GM12878 (cell line): ENCODE data around the gene ABCC1. TPM values are rescaled to one million over a fixed set of nuclear protein-coding genes. Genes with fewer than 3 reads are reported as not detected.

Experiments used
- ATAC-seq: fragments of 200-7000 bp; cut with Tn5 transposase; 3 replicates; pipeline ENCODE4 v1.9.1; 2020; ENCODE audit warnings: mild to moderate bottlenecking, moderate library complexity
- BruUV-seq: library from RNA; stranded (reverse); fragments of 400-500 nt; replicated peaks from 2 replicates; lab custom pipeline; 2021; lab: Mats Ljungman, UMichigan
- CTCF ChIA-PET: fragments of 300-600 bp; sonication (Branson Sonifier 250); formaldehyde crosslinking; extraction: SDS; loops from one replicate; lab custom pipeline; 2021; ENCODE audit warnings: inconsistent platforms; lab: Yijun Ruan, JAX
- POLR2A ChIA-PET: fragments of 350-600 bp; formaldehyde crosslinking; extraction: SDS; loops from one replicate; lab custom pipeline; 2021; ENCODE audit warnings: inconsistent platforms; lab: Charles Lee
- RAD21 ChIA-PET: fragments of 300-600 bp; sonication (Branson Sonifier 250); formaldehyde crosslinking; loops from one replicate; lab custom pipeline; 2023; ENCODE audit warnings: antibody characterized with exemption; ENCODE audit not compliant: unreplicated experiment; lab: Charles Lee
- SMC1A ChIA-PET: fragments of 300-600 bp; sonication (Branson Sonifier 250); formaldehyde crosslinking; loops from one replicate; lab custom pipeline; 2023; ENCODE audit not compliant: unreplicated experiment, uncharacterized antibody; lab: Charles Lee
- DNase-seq: peaks from one replicate; pipeline ENCODE4 v3.0.0-alpha.2; 2011; ENCODE audit warnings: low read depth, low spot score
- FAIRE-seq: peaks from 3 replicates; lab custom pipeline; 2011; peaks lifted over from hg19 to GRCh38; lab: Jason Lieb, UNC
- H2AFZ ChIP-seq: 2 replicates; pipeline ENCODE4 v1.6.0; 2011; ENCODE audit warnings: low read depth, low read length, control low read depth; ENCODE audit not compliant: control insufficient read depth
- H3K27ac ChIP-seq: 2 replicates; pipeline ENCODE4 v1.5.1; 2011; ENCODE audit warnings: control low read depth; ENCODE audit not compliant: control insufficient read depth, insufficient read depth
- H3K27me3 ChIP-seq, 2 experiments: replicated peaks in 1 of 2; 2 replicates each; pipeline versions ENCODE4 v1.6.0 to v1.6.1; 2011; ENCODE audit warnings: low read length in 1 of 2; ENCODE audit not compliant: control insufficient read depth in 2 of 2, insufficient read depth in 2 of 2
- H3K36me3 ChIP-seq, 2 experiments: 2 replicates each; pipeline ENCODE4 v1.5.1; 2011; ENCODE audit warnings: low read length in 1 of 2; ENCODE audit not compliant: control insufficient read depth in 2 of 2, insufficient read depth in 2 of 2
- H3K4me1 ChIP-seq: 2 replicates; pipeline ENCODE4 v1.6.1; 2011; ENCODE audit warnings: mild to moderate bottlenecking, low read length, moderate library complexity, mixed read lengths; ENCODE audit not compliant: control insufficient read depth, insufficient read depth
- H3K4me2 ChIP-seq: 2 replicates; pipeline ENCODE4 v1.6.0; 2011; ENCODE audit warnings: control low read depth; ENCODE audit not compliant: control insufficient read depth, insufficient read depth
- H3K4me3 ChIP-seq: fragments of 200-600 bp; sonication (generic); 2 replicates; pipeline ENCODE4 v1.5.1; 2016
- H3K79me2 ChIP-seq: 2 replicates; pipeline ENCODE4 v1.6.0; 2011; ENCODE audit warnings: low read length; ENCODE audit not compliant: control insufficient read depth, insufficient read depth
- H3K9ac ChIP-seq: 2 replicates; pipeline ENCODE4 v1.8.0; 2011; ENCODE audit warnings: low read length, control low read depth, mixed read lengths; ENCODE audit not compliant: control insufficient read depth, insufficient read depth
- H3K9me3 ChIP-seq: replicated peaks from 3 replicates; pipeline ENCODE4 v1.5.1; 2011; ENCODE audit warnings: mild to moderate bottlenecking, low read length; ENCODE audit not compliant: control insufficient read depth, insufficient read depth
- H4K20me1 ChIP-seq: 2 replicates; pipeline ENCODE4 v1.6.0; 2011; ENCODE audit not compliant: control insufficient read depth, insufficient read depth
- BMI1 ChIP-seq: fragments of 450-650 bp; IDR thresholded peaks from 2 replicates; pipeline ENCODE4 v1.6.1; 2016; ENCODE audit warnings: mild to moderate bottlenecking, moderate library complexity, borderline replicate concordance
- HSF1 ChIP-seq: fragments of 150-350 bp; IDR thresholded peaks from 2 replicates; pipeline ENCODE4 v1.6.1; 2014; ENCODE audit warnings: mild to moderate bottlenecking, low read depth, low read length
- PRDM15 ChIP-seq: fragments of 450-650 bp; formaldehyde crosslinking; IDR thresholded peaks from 2 replicates; pipeline ENCODE4 v1.4.0; 2020; ENCODE audit warnings: mild to moderate bottlenecking, moderate library complexity
- SPI1 ChIP-seq: IDR thresholded peaks from 2 replicates; pipeline ENCODE4 v1.6.1; 2011; ENCODE audit warnings: low read depth, mild to moderate bottlenecking, low read length, moderate library complexity, borderline replicate concordance; ENCODE audit not compliant: insufficient read depth
- WGBS: methylation state at CpG from one replicate; pipeline ENCODE4 v1.1.6; 2016; ENCODE audit warnings: low lambda C conversion rate; ENCODE audit not compliant: insufficient replicate concordance, insufficient coverage; ENCODE audit errors: missing lambda C conversion rate; 5-methylcytosine and 5-hydroxymethylcytosine counted together
- in situ Hi-C: fragments of 300-500 bp; cut with MboI; formaldehyde crosslinking; loops from 9 replicates; pipeline ENCODE4 v1.14.3; 2018; ENCODE audit warnings: mixed read lengths
- intact Hi-C: fragments of 100-400 bp; cut with micrococcal nuclease; formaldehyde crosslinking; loops from one replicate; pipeline ENCODE4 v1.14.2; 2022; ENCODE audit not compliant: unreplicated experiment
- polyA plus RNA-seq, 11 experiments: library from polyadenylated mRNA; depleted of rRNA in 4 of 11; unstranded in 6 of 11; stranded (reverse) in 5 of 11; fragments of >200 nt; fragmentation: Nextera tagmentation in 4 of 11; fragmentation: Illumina TruSeq in 1 of 11; extraction: Ambion mirVana in 4 of 11; extraction: Trizol in 1 of 11; gene quantifications; 1 replicate in 1 of 11; 2 replicates in 10 of 11; pipeline versions ENCODE4 v1.2.1 to v1.2.3, GENCODE V29; 2011 to 2016; ENCODE audit warnings: inconsistent platforms in 2 of 11, missing spikeins in 2 of 11, low read depth in 1 of 11
- total RNA-seq, 4 experiments: library from RNA; depleted of rRNA in 3 of 4; stranded (reverse); fragments of >200 nt in 3 of 4; fragmentation: Illumina TruSeq in 1 of 4; extraction: Trizol in 1 of 4; gene quantifications; 2 replicates each; pipeline versions ENCODE4 v1.2.1 to v1.2.3, GENCODE V29; 2013 to 2021

ABCC1 gene
- total and polyA plus RNA-seq, 10 of the 15 experiments (the other 5 are each of a cell fraction or from before 2014, with no cell fraction given) = 3.2 to 44.6 (median 14.5) TPM

- Histone ChIP-seq H2AFZ (no peak overlapping the region), H3K36me3 (peaks cover 14 to 21% of the 10 kb centered on the region in 2 experiments), H3K27me3 (no peaks in the 10 kb centered on the region)
- intact Hi-C loops (no loop called here), in situ Hi-C loops (no loop called here)
- ChIA-PET CTCF (no interaction called here), RAD21 (interaction anchor here (1.1 kb wide), 1 partner anchor 16 kb away, joined by 3 read pairs; no protein-coding TSS in a partner anchor)
- no peak for TF ChIP-seq SPI1
- TF ChIP-seq HSF1 = no peak
- TF ChIP-seq PRDM15 (CRISPR knock-in tag) = no peak
- no peak for TF ChIP-seq BMI1
- TF ChIP-seq, all 136 proteins: peak for 0
- SMC1A ChIA-PET = interaction anchor here (1.8 kb wide), 1 partner anchor 14 kb away, joined by 3 read pairs; no protein-coding TSS in a partner anchor
- BruUV-seq = no TSS peak
- peaks cover 60% of the 10 kb centered on the region for H3K79me2 ChIP-seq
- H3K4me2 ChIP-seq = no peak overlapping the region
- H3K4me3 ChIP-seq = no peak overlapping the region
- H4K20me1 ChIP-seq = no peaks in the 10 kb centered on the region
- H3K9me3 ChIP-seq = peaks cover 46% of the 10 kb centered on the region
- DNase-seq = no peak
- 100% methylated on average over 2 of the region's 2 CpGs for WGBS
- POLR2A ChIA-PET = no interaction called here
- no peaks in the 10 kb centered on the region for H3K4me1 ChIP-seq
- H3K27ac ChIP-seq = no peak overlapping the region
- FAIRE-seq = no peak
- no peak overlapping the region for H3K9ac ChIP-seq
- ATAC-seq = no peak
Measured at GRCh38 chr16:15974057-15974456, 24.6 kb downstream of the ABCC1 start.
